GM18861 (cell line): ENCODE data around the gene ADGRV1.
"Not testable (repeated sequence)": the region's sequence is repeated elsewhere in the genome, so short reads cannot be mapped to it uniquely, and the experiment has no call there.

Source experiments
- ATAC-seq: cut with Tn5 transposase; IDR thresholded peaks from one replicate; pipeline ENCODE4 v1.9.1; 2021; ENCODE audit not compliant: unreplicated experiment

The ADGRV1 gene

DNA sequence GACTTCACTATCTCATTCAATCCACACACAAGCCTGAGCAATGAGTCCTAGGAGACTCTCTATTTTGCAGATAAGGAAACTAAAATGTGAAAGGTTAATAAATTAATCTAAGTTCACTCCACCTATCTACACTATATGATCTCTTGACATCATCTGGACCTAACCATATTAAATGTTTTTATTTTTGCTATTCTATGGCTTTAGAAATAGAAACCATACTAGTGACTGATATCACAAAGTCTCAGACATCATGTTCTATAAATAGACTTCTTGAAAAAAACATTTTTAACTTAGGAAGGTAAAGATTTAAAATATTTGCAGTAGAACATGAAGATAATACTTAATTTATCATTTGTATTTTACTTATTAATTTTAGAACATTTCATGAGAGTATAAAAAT is 9.4 kb upstream of the ADGRV1 start:
- ATAC-seq: no peak

DNA sequence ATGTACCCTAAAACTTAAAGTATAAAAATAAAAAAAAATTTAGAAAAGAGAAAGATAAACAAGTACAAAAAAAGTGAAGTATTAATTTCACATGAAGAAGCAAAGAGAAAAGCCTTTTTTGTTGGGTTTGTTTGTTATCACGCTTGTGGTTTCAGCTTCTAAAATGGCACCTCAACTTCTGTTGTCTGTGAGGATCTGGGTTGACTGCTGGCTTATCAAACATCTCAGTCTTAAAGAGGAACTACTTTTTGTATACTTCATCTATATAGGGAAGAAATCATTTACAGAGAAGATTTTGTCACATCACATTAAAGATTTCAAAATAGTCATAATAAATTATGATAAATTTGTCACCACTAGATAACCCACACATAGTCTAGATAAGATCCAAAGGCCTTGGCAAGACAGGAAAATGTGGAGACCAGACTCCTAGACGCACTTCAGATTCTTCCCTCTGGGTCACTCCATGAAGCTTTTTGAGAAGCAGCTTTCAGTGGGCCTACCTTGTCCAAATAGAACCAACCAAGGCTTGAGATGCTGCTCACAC is 8.8 kb upstream of the ADGRV1 start:
- ATAC-seq: no peak

DNA sequence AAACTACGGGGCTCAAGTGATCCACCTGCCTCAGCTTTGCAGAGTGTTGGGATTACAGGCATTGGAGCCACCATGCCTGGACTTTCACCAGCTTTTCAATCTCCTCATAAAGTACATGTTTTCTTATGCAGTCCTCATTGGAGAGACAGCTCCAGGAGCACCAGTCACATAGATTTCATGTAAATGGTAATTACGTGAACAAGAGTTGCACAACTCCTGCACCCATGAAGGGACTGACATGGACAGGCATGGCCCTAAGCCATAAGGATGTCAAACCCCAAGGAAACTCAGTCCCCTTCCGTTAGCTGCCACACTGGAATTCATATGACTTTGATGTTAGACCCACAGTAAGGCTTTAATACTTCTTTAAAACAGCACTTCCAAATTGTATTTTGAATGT is 7.6 kb upstream of the ADGRV1 start:
- ATAC-seq: no peak

DNA sequence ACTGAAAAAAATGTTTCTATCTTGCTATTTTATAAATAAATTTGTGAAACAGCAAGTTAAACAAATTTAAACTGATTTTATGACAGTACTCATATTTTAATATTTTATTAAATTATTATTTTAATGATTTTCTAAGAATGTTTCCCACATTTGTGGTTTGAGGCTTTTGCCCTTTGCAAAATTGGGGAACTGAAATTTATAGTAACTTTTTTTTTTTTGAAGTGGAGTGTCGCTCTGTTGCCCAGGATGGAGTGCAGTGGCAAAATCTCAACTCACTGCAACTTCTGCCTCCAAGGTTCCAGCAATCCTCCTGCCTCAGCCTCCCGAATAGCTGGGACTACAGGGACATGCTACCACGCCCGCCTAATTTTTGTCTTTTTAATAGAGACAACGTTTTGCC is 7.2 kb upstream of the ADGRV1 start:
- ATAC-seq: no peak

DNA sequence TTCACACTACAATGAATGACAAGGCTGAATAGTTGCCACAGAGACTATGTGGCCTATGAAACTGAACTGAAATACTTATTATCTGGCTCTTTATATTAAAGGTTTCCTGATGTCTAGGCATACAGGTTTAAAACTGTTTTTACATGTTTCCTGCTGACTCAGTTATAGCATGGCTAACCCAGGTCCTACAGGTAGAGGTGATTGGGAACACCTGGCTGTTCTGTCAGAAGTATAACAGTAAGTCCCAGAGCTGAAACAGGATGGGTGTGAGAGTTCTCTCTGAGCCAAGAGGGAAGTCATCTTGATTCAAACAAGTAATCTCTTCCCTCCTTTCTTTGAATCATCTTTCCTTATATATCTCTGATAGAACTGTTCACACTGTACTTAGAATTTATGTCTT is 4.9 kb upstream of the ADGRV1 start:
- no peak for ATAC-seq

DNA sequence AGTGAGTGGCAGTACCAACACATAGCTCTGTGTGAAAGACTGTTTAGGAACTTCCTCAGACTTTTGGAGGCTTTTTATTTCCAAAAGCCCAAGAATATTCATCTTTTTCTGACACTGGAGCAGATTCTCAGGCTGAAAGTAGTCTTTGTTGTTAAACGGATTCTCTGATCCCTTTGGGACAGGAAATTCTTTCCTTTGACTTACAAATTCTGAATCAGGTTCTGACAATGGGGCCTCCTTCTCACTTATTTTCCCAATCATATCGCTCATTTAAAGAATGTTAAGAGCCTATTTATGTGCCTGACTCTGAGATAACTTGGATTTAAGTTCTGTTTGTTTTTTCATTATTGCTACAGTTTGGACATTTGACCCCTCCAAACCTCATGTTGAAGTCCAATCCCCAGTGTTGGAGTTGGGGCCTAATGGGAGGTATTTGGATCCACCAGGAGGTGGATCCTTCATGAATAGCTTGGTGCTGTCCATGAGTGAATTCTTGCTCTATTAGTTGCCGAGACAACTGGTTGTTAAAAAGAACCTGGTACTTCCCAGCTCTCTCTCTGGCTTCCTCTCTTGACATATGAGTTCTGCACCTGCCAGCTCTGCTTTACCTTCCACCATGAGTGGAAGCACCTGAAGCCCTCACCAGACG is 4.1 kb upstream of the ADGRV1 start:
- ATAC-seq: no peak

DNA sequence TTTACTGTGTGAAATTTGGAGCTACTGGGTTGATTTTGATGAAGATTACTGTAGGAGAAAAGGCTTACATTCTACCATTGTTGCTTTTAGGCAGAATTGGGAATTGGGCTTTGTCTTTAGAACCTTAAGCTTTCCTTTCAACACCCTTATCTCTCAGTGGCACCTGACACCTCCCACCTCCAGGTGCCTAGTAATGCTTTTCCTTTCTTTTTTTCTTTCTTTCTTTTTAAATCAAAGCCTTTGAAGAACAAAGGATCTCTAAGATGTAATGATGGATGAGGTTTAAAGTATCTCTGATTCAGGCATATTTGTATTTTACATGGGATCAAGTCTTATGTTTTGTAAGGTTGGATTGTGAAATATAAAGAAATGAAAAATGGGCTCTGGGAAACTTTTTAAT is 2.9 kb upstream of the ADGRV1 start:
- ATAC-seq: no peak

DNA sequence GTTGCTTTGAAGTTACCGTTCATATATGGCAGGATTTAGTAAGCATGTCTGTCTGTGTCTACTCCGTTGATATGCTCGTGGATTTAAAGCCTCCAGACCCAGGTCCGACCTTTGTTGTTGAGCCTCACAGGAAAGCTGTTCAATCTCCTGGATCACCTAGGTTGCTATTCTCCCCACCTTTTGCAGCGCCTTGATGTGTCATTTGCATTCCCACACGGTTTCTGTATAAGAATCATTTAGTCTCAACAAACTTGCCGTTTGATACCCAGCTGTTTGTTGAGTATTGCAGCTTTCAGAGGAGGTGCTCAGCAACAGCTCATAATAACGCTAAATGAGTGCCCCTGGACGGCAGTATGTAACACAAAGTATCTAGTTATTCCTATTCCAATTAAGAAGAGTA is 1.2 kb upstream of the ADGRV1 start:
- no peak for ATAC-seq

DNA sequence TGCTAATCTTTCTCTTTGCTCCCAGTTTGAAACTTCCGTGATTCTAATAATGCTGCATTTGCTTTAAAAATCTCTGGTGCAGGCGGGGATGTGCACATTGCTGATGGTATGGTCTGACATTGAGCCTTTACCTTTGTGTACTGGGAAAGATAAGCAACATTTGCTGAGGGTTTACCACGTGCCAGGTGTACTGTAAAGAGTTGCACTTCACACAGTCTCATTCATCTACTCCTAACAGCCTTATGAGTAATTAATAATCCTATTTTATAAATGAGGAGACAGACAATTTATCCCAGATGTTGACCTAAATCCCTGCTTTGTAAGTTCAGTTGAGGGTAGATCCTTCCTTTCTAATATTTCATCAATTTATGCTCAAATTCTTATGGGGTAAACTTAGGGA is 726 bp upstream of the ADGRV1 start:
- ATAC-seq: no peak

DNA sequence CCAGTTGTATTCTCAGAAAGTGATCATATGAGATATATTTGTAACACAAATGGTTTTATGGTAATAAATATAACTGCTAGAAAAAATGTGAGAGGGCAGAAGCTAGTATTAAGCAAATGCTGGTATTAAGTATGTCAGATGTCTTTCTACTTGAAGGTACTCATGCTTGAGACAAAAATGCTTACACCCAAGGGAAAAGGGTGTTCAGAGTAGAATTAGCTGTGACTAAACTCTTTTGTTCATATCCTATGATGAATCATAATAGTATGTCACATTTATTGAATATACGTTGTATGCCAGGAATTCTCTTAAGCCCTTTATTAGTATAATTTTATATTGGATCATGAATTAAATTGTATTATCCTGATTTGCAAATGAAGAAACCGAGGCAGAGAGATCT is 2.2 kb downstream of the ADGRV1 start:
- ATAC-seq: no peak

DNA sequence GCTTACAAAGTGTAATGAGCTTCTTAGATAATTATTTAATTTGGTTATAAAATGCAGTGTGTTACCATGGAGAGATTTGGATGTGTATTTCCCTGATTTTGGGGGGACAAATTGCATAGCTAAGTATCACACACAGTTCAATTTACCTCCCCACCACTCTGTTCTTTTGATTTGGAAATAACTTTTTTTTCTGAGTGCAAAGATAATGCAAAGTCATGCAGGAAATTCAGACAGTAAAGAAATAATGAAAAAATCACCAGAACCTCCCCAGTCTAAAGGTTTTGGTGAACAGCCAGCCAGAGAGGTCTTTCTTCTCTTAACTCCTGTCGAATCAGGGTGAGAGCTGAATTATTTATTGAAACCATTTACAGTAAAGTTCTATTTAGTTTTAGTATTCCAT is 3.2 kb downstream of the ADGRV1 start:
- no peak for ATAC-seq

DNA sequence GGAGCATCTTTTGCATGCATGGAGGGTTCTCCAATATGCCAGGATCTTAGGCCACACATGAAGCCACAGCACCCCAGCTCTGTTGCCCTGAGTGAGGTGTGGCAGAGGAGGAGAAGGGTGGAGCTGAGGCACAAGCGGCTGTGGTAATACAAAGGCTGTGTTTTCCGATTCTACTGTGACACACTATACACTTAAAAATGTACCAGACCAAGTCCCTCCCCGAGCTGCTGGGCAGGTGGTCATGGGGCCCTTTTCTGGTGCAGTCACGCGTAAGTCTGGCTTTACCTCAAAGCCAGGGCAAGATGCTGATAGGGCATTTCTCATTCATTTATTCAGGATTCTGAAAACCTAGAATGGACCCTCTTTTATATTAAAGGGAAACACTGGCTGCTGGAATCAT is 3.7 kb downstream of the ADGRV1 start:
- ATAC-seq: no peak

DNA sequence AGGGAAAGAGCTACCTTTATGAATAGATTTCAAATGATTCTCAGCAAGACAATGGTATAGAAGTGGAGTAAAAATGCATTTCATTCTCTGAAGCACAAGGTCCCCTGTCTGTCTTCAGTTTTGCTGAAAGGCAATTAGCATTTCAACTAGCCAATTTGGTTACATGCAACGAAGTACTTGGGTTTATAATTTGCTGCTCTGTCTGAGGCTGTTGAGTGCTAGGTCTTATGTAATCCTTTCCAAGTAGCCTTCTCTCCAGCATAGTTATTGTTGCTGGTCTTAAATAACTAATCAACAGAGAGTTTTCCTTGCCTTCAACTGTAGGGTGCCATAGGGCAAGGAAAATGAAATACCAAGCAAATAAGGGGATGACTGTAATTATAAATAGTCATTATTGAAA is 4.5 kb downstream of the ADGRV1 start:
- ATAC-seq: no peak

DNA sequence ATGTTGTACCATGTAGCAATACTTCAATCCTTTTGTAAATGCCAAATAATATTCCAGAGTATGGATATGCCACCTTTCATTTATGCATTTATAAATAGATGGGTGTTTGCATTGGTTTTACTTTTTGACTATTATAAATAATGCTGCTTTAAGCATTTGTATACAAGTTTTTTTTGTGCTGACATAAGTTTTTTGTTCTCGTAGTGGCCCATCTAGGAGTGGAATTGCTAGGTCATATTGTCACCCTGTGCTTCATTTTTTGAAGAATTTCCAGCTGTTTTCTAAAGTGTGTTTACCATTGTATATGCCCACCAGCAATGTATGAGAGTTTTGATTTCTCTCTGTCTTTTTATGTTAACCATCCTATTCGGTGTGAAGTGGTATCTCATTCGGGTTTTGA is 6.9 kb downstream of the ADGRV1 start:
- ATAC-seq: no peak

DNA sequence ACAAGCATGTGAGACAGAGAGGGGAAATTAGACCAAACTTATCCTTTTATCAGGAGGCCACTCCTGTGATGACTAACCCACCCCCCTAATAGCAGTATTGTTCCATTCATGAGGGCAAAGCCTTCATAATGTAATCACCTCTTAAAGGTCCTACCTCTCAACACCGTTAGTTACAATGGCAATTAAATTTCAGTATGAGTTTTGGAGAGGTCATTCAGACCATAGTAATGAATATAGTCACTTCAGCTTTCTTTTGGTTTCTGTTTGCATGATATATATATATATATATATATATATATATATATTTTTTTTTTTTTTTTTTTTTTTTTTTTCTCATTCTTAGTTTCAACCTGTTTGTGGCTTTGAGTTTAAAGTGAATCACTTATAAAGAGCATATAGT is 10.5 kb downstream of the ADGRV1 start:
- no peak for ATAC-seq

DNA sequence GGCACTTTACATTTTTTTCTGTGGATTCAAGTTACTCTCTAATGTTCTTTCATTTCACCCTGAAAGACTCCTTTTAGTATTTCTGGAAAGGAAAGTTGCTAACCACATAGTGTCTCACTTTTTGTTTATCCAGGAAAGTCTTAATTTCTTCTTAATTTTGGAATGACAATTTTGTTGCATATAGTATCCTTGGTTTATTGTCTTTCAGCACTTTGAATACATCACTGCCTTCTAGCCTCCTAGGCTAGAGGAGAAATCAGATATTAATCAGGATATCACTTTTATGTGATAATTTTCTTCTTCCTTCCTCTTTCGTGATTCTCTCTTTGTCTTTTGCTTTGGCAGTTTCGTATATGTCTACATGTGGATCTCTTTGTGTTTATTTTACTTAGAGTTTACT is 11.4 kb downstream of the ADGRV1 start:
- ATAC-seq: no peak

DNA sequence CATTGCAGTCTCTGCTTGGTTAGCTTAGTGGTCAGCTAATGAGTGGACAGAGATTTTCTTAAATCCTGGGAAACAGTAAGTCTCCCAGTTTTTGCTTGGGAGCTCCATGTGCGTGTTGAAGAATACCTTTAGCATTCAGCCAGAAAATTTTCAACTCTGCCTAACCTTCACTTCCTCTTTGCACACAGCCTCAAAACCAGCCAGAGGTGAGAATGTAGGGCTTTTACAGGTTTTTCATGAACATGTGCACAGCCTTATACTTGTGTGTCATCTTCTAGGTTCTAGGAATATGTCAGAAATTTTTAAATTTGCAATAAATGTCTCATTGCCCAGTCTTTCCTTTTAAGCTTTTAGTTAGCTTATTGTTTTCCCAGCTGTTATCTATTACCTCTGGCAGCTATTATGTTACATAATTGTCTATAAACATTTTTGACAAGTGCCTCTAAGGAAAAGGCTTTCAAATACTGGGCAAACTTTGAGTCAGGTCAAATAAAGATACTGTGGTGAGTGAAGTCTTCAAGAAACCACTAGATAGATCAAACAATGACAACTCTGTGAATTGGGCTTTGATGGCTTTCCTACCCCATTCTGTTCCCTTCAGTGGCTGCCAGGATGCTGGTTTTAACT is 12.7 kb downstream of the ADGRV1 start:
- no peak for ATAC-seq

DNA sequence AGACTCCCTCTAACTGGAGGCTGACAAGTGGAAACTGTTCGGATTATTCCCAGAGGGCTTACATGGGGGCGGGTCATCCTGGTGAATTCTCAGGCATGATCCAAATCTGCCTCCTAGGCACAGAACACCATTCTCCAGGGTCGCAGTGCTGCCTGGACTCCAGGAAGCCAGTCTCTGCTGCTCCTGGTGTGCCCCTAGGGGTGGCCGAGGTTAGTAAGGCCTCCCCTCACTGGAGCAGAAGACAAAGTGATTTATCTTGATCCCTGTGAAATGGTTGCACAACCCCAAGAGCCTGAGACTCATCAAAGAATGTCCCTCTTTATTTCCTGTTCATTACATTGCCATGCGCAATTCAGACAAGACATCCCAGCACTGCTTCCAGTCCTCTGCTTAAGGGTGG is 17.1 kb downstream of the ADGRV1 start:
- ATAC-seq: no peak

DNA sequence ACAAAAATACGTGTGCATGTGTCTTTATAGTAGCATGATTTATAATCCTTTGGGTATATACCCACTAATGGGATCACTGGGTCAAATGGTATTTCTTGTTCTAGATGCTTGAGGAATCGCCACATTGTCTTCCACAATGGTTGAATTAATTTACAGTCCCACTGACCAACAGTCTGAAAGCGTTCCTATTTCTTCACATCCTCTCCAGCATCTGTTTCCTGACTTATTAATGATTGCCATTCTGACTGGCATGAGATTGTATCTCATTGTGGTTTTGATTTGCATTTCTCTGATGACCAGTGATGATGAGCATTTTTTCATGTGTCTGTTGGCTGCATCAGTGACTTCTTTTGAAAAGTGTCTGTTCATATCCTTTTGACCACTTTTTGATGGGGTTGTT is 18.0 kb downstream of the ADGRV1 start:
- ATAC-seq: not testable (repeated sequence)

DNA sequence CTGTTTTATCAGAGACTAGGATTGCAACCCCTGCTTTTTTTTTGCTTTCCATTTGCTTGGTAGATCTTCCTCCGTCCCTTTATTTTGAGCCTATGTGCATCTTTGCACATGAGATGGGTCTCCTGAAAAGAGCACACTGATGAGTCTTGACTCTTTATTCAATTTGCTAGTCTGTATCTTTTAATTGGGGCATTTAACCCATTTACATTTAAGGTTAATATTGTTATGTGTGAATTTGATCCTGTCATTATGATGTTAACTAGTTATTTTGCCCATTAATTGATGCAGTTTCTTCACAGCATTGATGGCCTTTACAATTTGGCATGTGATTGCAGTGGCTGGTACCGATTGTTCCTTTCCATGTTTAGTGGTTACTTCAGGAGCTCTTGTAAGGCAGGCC is 21.3 kb downstream of the ADGRV1 start:
- not testable (repeated sequence) for ATAC-seq

DNA sequence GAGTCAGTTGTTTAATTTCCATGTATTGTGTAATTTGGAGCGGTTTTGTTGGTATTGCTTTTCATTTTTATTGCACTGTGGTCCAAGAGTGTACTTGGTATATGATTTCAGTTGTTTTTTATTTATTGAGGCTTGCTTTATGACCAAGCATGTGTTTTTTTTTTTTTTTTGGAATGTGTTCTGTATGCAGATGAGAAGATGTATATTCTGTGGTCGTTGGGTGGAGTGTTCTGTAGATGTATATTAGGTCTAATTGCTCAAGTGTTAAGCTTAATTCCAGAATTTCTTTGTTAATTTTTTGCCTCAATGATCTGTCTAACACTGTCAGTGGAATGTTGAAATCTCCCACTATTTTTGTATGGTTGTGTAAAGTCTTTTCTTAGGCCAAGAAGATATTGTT is 23.4 kb downstream of the ADGRV1 start:
- no peak for ATAC-seq

DNA sequence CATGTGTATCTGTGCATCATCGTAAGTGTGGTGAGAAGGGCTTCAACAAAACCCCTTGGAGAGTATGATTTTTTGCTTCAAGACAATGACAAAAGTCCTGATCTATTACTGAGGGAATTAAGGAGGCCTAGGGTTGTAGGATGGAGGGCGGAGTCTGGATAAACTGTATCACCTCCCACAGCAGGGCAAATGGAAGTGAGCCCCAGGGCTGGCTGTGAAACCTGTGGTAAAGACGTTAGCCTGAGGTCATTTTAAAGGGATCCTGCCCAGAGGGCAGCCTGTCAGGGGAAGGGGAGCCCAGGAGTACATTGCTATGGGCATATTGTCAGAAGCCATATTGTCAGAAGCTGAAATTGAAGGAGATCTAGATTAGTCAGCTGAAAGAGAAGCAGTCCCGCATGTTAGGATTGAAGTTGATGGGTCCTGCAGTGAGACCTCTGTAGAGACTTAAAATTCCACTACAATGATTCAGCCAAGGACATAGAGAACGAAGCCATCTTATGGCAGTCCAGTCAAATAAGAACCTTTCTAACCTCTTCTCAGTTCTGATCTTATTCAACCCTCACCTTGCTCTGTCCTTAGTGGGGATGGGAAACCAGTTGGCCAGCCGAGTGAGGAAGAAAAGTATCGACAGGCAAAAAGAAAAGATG is 26.9 kb downstream of the ADGRV1 start:
- no peak for ATAC-seq
